ENCODE results near the gene MEGF9.

MEGF9 gene

DNA sequence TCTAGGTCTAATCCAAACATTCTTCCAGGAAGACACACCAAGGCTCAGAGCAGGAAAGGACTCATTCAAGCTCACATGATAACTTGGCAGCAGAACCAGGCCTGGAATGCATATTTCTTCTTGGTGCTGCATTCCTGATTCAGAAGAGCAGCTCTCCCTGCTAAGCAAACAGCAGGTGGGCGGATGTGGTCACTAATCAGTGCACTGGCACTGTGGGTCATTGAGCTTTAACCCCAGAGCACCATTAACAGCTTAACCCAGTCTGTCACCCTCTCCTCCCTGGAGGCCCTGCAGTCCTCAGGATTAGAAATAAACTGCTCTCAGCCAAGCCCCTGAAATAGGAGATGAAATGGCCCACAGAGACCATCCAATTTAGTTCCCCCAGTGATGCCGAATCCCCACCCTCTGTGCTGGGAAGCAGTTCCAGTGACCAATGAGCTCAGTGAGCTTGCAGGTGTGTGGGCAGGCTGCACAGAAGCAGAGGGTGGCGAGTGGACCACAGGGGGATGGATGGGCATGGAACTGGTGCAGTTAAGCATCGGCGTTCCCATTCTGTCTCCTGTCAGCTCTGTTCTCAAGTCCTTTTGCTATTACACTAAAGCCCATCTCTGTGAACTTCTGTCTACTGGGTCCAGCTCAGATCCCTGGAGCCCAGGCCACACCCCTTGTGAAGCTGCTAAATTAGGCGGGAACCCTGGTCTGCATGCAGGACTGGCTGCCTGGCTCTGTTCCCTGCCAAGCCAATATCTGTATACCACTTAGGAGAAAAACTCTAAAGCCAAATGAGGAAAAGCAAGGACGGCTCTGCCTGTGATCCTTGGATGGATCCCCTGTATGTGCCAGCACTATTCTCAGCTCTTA is 16.6 kb upstream of the MEGF9 start:
- no peak for FAIRE-seq

DNA sequence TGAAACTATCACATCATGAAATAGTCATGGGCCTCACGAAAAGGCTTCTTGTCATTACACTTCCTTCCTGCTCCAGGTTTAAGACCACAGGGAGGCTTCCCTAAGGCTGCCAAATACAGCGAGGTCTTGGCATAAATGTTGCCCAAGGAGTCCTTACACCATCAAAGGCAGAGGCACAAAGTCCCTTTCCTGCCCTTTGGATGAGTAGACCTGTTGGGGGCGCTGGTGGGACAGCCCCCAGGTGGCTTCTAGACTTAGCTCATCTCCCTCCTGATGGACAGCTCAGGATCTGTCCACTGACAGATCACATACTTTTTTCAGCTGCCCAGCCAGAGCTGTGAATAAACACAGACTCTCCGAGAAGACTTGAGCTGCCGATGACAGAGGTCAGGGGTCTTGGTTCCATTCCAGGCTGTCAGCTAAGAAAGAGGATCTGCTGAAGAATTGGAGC is 15.5 kb upstream of the MEGF9 start:
- FAIRE-seq, result no peak

DNA sequence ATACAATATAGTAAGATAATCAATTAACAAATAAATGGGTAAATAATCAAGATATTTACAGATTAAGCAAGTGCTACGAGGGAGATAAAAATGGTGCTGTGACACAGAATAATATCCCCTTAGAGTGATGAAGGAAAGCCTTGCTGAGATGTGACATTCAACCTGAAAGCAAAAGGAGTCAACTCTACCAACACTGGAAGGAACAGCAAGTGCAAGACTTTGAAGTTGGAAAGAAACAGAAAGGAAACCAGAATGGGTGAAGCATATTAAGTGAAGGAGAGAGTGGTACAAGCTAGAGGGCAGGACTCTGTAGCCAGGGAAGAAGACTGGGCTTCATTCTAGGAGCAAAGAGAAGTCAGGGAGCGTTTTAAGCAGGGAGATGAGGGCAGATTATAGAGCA is 12.2 kb upstream of the MEGF9 start:
- FAIRE-seq, result no peak

- FAIRE-seq, result no peak
Observed at GRCh38 chr9:120725907-120726306, 11.6 kb upstream of the MEGF9 start.

GRCh38 chr9:120724757-120725400 is 10.6 kb upstream of the MEGF9 start:
- FAIRE-seq, result no peak

- FAIRE-seq, result no peak
Observed at GRCh38 chr9:120723565-120723964, 9.3 kb upstream of the MEGF9 start.

- FAIRE-seq, result no peak
Observed at GRCh38 chr9:120720404-120720803, 6.1 kb upstream of the MEGF9 start.

GRCh38 chr9:120718316-120718715 is 4.0 kb upstream of the MEGF9 start:
- no peak for FAIRE-seq

DNA sequence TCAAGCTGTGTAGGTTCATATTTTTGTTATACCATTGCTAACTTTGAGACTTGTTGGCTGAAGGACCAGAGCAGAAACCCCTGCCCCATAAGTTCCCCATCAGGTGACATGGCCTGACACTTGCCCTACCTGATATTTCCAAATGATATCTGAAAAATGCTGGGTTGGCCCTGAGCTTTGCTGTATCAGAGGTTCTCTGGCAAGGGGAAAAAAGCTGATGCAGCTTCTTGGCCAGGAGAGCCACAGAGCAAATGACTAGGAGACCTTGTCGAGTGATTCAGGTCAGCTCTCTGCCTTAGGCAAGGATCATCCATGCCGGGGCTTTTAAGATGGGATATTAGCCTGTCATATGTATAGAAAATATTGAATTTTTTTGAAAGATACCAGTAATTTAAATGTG is 2.9 kb upstream of the MEGF9 start:
- FAIRE-seq, result no peak

DNA sequence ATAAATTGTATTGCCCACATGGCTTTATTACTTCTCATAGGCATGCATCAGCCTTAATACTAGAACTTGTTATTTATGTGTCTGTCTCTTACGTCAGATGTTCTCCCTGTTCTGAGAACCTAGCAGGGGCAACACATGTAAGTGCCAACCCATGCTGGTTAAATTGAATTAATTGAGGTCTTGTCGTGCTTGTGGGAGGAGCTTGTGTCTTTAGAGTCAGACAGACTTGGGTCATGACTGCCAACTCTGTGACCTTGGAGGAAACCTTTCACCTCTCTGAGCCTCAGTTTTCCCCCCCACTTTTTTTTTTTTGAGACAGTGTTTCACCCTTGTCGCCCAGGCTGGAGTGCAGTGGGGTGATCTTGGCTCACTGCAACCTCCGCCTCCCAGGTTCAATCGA is 2.2 kb upstream of the MEGF9 start:
- no peak for FAIRE-seq

GRCh38 chr9:120715389-120715924 is 1.2 kb upstream of the MEGF9 start:
- no peak for FAIRE-seq

DNA sequence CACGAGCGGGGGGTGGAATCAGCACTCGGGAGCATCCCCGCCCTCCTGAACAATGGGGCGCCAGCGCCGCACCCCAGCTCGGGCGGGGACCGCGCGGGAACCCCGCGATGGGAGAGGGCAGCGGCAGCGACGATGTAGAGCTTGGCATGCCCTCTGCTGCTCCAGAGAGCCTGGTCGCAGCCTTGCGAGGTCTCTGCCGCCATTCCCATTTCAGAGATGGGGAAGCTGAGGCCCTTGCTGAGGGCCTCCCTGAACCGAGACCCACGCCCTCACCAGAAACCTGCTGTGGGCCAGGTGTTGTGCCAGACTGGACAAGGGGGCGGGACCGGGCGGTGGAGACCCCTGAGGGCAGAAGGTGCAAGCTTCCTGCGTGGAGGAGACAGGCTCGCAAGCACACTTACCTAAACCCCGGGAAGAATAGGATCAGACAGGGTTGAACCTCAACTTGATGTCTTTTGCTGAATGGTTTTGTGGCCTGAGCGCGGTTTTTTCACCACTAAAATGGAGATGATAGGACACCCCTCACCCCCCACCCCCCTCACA is 647 bp upstream of the MEGF9 start:
- FAIRE-seq, result no peak

GRCh38 chr9:120713257-120714087 is 798 bp downstream of the MEGF9 start:
- no peak for FAIRE-seq

DNA sequence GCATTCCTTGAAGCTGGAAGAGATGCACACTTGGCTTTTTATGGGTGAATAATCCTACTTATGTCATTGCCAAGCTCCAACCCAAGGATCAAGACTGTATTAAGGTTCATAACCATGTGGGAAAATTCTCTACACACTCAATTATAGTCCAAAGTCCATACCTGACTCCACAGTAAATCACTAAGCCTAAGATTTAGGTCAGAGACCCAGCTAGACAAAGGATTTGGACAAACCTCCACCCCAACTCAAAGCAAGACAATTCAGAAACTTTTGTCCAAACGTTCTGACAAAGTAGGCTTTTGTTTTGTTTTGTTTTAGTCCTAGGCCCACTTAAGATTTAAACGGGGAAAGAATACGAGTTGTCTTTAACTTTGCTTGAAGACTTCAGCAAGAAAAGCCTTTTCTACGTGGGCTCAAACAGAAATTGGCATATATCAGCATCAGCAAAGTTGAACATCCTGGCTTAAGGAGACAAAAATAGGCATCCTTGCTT is 1.7 kb downstream of the MEGF9 start:
- no peak for FAIRE-seq

DNA sequence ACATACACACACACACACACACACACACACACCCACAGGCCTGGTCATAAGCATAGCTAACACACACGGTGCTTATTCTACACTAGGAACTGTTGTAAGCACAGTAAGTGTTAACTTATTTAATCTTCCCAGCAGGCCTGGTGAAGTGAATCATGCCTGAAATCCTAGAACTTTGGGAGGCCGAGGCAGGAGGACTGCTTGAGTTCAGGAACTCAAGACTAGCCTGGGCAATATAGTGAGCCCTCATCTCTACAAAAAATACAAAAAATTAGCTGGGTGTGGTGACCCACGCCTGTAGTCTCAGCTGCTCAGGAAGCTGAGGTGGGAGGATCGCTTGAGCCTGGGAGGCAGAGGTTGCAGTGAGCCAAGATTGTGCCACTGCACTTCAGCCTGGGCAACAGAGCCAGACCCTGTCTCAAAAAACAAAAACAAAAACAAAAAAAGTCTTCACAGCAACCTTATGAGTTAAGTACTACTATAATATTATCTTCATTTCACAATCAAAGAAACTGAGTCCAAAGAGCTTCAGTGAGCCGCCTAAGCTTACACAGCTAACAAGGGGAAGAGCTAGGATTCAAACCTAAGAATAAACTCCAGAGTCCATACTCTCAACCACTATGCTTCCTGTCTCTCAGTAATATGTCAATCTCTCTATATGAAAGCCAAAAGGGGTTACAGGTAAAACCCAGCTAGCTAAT is 2.3 kb downstream of the MEGF9 start:
- FAIRE-seq, result no peak

GRCh38 chr9:120711354-120711753 is 2.9 kb downstream of the MEGF9 start:
- no peak for FAIRE-seq

DNA sequence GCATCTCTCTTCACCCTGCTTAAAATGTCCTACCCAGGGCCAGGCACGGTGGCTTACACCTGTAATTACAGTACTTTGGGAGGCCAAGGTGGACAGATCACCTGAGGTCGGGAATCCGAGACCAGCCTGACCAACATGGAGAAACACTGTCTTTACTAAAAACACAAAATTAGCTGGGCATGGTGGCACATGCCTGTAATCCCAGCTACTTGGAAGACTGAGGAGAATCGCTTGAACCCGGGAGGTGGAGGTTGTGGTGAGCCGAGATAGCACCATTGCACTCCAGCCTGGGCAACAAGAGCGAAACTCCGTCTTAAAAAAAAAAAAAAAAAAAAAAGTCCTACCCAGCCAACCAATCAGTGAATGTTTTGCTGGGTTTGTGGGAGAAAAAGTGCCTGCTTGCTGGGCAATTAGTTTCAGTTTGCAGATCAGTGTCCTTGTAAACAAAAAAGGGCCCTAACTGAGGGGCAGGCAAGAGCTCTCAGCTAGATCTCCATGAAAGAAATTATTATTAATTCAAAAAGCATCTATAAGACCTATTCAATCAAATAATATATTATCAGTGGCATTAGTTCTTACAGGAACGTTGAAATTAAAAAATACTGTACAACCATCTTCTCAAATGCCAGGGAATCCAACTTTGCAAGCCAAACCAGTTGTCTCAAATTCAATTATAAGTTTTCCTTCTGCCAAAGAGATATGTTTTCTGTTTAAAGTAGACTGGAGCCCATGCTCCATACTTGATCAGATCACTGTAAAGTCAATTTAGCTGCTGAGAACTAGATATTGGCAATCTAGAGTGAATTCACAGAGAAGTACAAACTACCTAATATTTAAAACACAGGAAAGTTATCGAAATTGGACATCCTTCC is 3.9 kb downstream of the MEGF9 start:
- FAIRE-seq, result no peak

DNA sequence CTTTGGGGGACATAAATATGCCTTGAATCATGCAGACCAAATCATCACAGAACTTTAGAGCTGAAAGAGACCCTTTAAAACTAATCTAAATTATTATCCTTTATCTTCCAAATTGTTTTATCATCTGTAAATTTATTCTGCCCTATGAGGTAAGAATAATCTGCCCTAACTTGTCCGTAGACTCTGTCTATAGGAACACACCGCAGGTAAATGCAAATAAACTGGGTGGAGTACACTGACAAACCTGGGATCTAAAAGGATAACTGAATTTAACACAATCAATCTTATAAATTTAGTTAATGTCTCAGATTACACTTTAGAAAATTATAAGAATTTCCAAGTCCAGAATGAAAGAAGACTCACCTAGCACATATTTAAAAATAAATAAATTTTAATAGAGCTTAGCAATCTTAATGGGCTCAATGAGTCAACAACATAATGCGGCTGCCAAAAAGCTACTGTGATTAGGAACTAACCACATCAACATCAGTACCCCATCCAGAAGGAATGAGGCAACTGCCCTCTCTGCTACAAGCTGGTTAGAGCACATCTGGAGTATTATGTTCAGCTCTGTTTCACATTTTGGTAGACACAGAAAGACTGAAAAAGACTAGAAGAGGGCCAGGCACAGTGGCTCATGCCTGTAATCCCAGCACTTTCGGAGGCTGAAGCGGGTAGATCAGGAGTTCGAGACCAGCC is 5.6 kb downstream of the MEGF9 start:
- no peak for FAIRE-seq

DNA sequence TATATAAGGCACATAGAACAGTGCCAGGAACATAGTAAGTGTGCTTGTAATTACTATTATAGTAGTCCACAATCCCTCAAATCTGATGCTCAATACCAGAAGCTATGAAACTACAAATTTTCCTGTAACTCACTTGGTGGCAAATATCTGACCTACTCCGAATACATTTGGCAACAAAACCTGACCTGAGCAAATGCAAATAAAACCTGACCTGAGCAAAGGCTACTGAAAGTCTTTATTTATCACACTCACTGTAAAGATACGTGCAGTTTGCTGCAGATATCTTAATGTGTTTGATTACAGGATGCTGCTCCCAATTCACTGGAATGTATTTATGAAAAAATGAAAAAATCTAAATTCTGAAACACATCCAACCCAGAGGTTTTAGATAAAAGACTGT is 7.1 kb downstream of the MEGF9 start:
- FAIRE-seq, result no peak

GRCh38 chr9:120705174-120705573 is 9.1 kb downstream of the MEGF9 start:
- no peak for FAIRE-seq
